Measurements from ENCODE around the gene IL1RN. TPM values are rescaled to one million over a fixed set of nuclear protein-coding genes. Genes with fewer than 3 reads are reported as not detected.

IL1RN gene
- total and polyA plus RNA-seq, 2 donors (not counting 3 experiments of a cell fraction or from before 2014, with no cell fraction given): not detected

DNA sequence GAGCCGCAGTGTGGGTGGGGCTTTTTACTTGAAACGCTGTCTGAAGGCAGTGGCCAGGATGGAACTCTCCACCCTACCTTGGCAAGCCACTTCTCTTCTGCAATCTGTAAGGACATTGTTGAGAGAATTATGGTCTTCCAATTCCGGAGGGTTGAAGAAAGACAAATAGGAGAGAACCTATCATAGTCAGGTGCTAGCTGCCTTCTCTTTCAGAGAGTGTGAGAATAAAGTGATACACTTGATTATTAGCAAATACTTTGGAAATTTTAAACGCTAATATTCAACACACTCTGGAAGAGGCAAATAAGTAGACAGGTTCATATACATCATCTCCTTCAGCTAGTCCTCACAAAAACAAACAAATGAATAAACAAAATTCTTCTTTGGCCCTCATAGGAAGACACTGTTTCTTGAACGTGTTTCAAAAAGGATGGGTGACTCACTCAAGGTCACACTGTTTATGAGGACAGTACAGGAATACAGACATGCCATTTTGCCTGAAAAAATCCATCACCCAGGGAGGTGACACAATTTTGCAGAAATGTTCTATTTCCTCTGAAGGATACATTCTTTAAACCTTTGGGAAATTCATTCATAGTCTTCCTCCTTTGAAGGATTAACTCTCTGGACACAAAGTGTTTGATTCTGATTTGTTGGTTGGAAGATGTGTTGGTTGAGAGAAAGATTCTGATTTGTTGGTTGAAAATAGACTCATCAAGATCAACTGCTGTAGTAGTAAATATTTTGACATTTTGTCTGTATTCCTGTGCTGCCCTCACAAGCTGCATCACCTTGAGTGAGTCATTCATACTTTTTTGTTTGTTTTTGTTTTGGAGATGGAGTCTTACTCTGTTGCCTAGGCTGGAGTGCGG lies 2.2 kb upstream of the IL1RN start:
- FAIRE-seq (peak; percentile 8), DNase-seq (ENCODE audit: low read depth, low spot score) (no peak)
- Histone ChIP-seq H3K4me2 (ENCODE audit: insufficient read depth, low read length) (no peak overlapping the region), H3K27me3 (ENCODE audit: control insufficient read depth in 2 of 2, insufficient read depth in 2 of 2, low read length in 2 of 2) (peaks cover 2 to 13% of the 10 kb centered on the region in 2 experiments), H3K9me3 (replicated peaks; ENCODE audit: control insufficient read depth, insufficient read depth, low read length) (no peaks in the 10 kb centered on the region), H2AFZ (ENCODE audit: low read depth, low read length) (no peak overlapping the region), H3K9me1 (replicated peaks; ENCODE audit: control insufficient read depth, extremely low read depth, insufficient read depth, low read length) (no peaks in the 10 kb centered on the region), H3K4me3 (replicated peaks in 1 of 3; ENCODE audit: insufficient read depth in 1 of 3, low read depth in 1 of 3, low read length in 3 of 3) (no peak overlapping the region), H3K4me1 (ENCODE audit: control insufficient read depth, extremely low read depth, insufficient read depth, low read length) (peaks cover 11% of the 10 kb centered on the region), H4K20me1 (replicated peaks; ENCODE audit: control insufficient read depth, extremely low read depth, insufficient read depth, low read length) (no peaks in the 10 kb centered on the region), H3K79me2 (ENCODE audit: control insufficient read depth, insufficient read depth, low read length) (no peaks in the 10 kb centered on the region), H3K27ac (ENCODE audit: insufficient read depth, low read depth, low read length) (no peak overlapping the region), H3K9ac (replicated peaks; ENCODE audit: extremely low read depth, insufficient read depth, low read length) (no peak overlapping the region), H3K36me3 (ENCODE audit: control insufficient read depth in 2 of 2, extremely low read depth in 1 of 2, insufficient read depth in 2 of 2, low read length in 2 of 2) (no peaks in the 10 kb centered on the region)
- TF ChIP-seq MYC (IDR thresholded peaks at IDR 0.05; ENCODE audit: low read depth, low read length) (no peak), EZH2 (IDR thresholded peaks at IDR 0.05; ENCODE audit: borderline replicate concordance, low read depth, low read length, severe bottlenecking) (no peak), FOS (IDR thresholded peaks at IDR 0.05; ENCODE audit: borderline replicate concordance, insufficient read depth, low read length) (no peak), POLR2AphosphoS5 (IDR thresholded peaks at IDR 0.05; ENCODE audit: insufficient read depth, low read depth, low read length) (no peak), POLR2A (IDR thresholded peaks at IDR 0.05; ENCODE audit: low read depth, low read length) (no peak), JUN (IDR thresholded peaks at IDR 0.05; ENCODE audit: borderline replicate concordance, insufficient read depth, insufficient read length, low read depth) (no peak), GATA2 (IDR thresholded peaks at IDR 0.05; ENCODE audit: insufficient read depth, insufficient read length, low read depth, low read length) (no peak)
- TF ChIP-seq, protein P1, sequence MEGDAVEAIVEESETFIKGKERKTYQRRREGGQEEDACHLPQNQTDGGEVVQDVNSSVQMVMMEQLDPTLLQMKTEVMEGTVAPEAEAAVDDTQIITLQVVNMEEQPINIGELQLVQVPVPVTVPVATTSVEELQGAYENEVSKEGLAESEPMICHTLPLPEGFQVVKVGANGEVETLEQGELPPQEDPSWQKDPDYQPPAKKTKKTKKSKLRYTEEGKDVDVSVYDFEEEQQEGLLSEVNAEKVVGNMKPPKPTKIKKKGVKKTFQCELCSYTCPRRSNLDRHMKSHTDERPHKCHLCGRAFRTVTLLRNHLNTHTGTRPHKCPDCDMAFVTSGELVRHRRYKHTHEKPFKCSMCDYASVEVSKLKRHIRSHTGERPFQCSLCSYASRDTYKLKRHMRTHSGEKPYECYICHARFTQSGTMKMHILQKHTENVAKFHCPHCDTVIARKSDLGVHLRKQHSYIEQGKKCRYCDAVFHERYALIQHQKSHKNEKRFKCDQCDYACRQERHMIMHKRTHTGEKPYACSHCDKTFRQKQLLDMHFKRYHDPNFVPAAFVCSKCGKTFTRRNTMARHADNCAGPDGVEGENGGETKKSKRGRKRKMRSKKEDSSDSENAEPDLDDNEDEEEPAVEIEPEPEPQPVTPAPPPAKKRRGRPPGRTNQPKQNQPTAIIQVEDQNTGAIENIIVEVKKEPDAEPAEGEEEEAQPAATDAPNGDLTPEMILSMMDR (IDR thresholded peaks at IDR 0.05; ENCODE audit: extremely low read depth in 1 of 2, insufficient read depth in 1 of 2, low read depth in 1 of 2, low read length in 2 of 2): no peak
- TF ChIP-seq, protein P2, sequence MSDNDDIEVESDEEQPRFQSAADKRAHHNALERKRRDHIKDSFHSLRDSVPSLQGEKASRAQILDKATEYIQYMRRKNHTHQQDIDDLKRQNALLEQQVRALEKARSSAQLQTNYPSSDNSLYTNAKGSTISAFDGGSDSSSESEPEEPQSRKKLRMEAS (IDR thresholded peaks at IDR 0.05; ENCODE audit: insufficient read depth, insufficient read length): no peak
- BruUV-seq (replicated peaks): no TSS peak
- CTCF ChIA-PET: interaction anchor here (1.2 to 1.4 kb wide), 2 partner anchors 13 to 45 kb away, joined by 4 read pairs; no protein-coding TSS in a partner anchor
- POLR2A ChIA-PET: no interaction called here
- intact Hi-C loops (cut with micrococcal nuclease): no loop called here
- dilution Hi-C loops (cut with MboI; ENCODE audit: extremely low pct_ligation_motif_present, low sequenced_read_pairs): no loop called here
